Body of pancreas (tissue), 4 donors: ENCODE data around the gene GPC2.

Source experiments
- POLR2A ChIP-seq, 3 donors: fragments of 450-650 bp; IDR thresholded peaks; one replicate each; pipeline ENCODE4 v1.6.1; 2016; ENCODE audit warnings: antibody characterized with exemption in 3 of 3, mild to moderate bottlenecking in 2 of 3
- TF ChIP-seq, protein P1 (sequence below), 7 experiments: fragments of 450-650 bp in 4 of 7; fragments of 200-600 bp in 3 of 7; sonication (generic) in 3 of 7; IDR thresholded peaks; one replicate each; pipeline ENCODE4 v1.5.1; 2016 to 2019; ENCODE audit warnings: antibody characterized with exemption in 7 of 7

DNA sequence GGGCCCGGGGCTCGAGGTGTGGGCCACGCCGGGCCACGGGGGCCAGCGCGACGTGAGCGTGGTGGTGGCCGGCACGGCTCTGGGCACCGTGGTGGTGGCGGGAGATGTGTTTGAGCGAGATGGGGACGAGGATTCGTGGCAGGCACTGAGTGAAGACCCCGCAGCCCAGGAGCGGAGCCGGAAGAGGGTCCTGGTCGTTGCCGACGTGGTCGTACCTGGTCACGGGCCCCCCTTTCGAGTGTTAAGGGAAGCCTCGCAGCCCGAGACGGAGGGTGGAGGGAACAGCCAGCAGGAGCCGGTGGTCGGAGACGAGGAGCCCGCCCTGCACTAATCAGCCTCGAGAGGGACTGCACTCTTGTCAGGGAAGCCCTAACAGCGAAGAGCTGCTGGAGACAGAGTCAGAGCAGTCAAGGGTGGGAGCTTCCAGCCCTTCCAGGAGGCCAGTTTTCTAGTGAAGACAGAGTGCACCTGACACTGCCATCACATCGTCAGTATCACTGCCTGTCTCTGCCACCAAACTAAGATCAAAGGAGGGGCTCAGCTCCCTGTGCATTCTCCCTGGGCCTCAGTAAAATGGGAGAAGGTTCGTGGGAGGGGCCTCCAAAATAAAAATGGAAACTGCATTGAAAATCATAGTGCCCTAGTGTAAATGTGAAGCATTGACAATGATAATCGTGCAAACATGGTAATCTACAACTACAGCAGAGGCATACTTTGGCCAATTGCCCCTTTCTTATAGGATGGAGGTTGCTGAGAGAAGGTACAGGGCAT, 49.1 kb downstream of the GPC2 start:
- TF ChIP-seq, protein P1, sequence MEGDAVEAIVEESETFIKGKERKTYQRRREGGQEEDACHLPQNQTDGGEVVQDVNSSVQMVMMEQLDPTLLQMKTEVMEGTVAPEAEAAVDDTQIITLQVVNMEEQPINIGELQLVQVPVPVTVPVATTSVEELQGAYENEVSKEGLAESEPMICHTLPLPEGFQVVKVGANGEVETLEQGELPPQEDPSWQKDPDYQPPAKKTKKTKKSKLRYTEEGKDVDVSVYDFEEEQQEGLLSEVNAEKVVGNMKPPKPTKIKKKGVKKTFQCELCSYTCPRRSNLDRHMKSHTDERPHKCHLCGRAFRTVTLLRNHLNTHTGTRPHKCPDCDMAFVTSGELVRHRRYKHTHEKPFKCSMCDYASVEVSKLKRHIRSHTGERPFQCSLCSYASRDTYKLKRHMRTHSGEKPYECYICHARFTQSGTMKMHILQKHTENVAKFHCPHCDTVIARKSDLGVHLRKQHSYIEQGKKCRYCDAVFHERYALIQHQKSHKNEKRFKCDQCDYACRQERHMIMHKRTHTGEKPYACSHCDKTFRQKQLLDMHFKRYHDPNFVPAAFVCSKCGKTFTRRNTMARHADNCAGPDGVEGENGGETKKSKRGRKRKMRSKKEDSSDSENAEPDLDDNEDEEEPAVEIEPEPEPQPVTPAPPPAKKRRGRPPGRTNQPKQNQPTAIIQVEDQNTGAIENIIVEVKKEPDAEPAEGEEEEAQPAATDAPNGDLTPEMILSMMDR (IDR thresholded peaks at IDR 0.05), result no peak
- TF ChIP-seq POLR2A (IDR thresholded peaks at IDR 0.05), result no peak
